HG02981 (cell line): ENCODE results near the gene BRSK1.
"Not testable (repeated sequence)": the region's sequence is repeated elsewhere in the genome, so short reads cannot be mapped to it uniquely, and the experiment has no call there.

Experiments used
- ATAC-seq: cut with Tn5 transposase; IDR thresholded peaks from one replicate; pipeline ENCODE4 v1.9.1; 2021; ENCODE audit warnings: mild to moderate bottlenecking, moderate library complexity; ENCODE audit not compliant: unreplicated experiment

Gene BRSK1

DNA sequence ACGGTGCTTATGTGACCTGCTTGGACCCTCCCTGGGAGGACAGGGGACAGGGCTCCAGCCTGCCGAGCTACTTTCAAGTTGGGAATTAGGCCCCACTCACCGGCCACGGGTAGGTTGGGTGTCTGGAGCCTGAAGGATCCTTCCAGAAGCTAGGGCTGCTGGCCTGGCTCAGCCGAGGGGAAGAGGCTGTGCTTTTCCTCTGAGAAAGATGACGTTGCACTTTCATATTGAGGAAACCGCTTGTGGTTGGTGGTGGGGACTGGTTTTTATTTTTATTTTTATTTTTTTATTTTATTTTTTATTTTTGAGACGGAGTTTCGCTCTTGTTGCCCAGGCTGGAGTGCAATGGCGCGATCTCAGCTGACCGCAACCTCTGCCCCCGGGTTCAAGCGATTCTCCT, 41.4 kb downstream of the BRSK1 start, which contains the start of gene TMEM150B:
Gene TMEM150B, minus strand, starts transcription at position 170 of the 400 bp plus-strand sequence. CDS start 4,305 bp downstream, outside the sequence.
- no peak for ATAC-seq

DNA sequence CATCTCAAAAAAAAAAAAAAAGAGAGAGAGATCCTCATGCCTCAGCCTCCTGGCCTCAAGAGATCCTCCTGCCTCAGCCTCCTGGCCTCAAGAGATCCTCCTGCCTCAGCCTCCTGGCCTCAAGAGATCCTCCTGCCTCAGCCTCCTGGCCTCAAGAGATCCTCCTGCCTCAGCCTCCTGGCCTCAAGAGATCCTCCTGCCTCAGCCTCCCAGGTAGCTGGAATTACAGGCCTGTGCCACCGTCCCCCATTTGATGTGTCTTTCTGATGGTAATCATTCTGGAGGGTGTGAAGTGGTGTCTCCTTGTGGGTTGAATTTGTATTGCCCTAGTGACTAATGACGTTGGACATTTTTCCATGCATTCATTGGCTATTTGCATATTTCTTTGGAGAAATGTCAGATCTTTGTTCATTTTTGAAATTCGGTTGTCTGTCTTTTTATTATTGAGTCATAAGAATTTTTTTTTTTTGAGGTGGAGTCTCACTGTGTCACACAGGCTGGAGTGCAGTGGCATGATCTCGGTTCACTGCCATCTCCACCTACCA, 45.0 kb downstream of the BRSK1 start:
- ATAC-seq: not testable (repeated sequence)

DNA sequence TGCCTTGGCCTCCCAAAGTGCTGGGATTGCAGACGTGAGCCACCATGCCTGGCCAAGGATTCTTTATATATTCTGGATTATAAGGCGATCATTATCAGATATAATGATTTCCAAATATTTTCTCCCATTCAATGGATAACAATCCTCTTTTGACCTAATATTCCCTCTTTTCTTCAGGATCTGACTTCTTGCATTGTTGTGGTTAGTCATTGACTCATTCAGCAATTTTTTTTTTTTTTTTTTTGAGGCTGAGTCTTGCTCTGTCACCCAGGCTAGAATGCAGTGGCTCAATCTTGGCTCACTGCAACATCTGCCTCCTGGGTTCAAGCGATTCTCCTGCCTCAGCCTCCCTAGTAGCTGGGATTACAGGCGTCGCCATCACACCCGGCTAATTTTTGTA, 46.0 kb downstream of the BRSK1 start:
- not testable (repeated sequence) for ATAC-seq

DNA sequence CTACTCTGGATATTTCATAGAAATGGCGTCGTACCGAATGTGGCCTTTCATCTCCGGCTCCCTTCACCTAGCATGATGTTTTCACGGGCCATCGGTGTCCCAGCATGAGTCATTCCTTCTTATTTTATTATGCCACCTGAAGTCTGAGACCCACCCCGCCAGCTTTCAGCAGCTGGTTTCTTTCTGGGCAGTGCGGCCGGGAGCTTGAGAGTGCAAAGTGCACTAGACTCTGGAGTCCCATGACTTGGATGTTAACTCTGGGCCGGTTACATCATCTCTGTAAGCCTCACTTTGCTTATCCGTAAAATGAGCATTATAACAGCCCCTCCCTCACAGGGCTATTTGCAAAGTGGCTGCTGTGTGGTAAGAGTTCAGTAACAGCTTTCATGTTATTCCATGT, 50.1 kb downstream of the BRSK1 start:
- ATAC-seq: no peak

DNA sequence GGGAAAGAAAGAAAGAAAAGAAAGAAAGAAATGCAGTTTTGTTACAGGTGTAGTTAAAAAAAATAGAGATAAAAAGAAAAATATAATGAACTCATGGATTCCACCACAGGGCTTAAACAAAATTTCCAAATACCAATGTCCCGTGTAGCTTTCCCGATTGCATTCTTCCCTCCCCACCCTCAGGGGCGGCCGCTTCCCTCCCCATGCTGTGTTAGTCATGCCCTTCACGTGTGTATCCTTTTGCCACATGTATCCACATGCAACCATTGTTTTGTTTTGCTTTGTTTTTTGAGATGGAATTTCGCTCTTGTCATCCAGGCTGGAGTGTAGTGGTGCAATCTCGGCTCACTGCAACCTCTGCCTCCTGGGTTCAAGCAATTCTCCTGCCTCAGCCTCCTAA, 52.3 kb downstream of the BRSK1 start:
- ATAC-seq: no peak

- ATAC-seq: peak; percentile 76
Measured at GRCh38 chr19:55339105-55339888, 55.5 kb downstream of the BRSK1 start, which contains the start of gene KMT5C. TSS of gene KMT5C (plus strand) at chr19:55339876. CDS start at chr19:55341937, 2,061 bp downstream.

- no peak for ATAC-seq
Measured at GRCh38 chr19:55339889-55340783, 56.3 kb downstream of the BRSK1 start.

DNA sequence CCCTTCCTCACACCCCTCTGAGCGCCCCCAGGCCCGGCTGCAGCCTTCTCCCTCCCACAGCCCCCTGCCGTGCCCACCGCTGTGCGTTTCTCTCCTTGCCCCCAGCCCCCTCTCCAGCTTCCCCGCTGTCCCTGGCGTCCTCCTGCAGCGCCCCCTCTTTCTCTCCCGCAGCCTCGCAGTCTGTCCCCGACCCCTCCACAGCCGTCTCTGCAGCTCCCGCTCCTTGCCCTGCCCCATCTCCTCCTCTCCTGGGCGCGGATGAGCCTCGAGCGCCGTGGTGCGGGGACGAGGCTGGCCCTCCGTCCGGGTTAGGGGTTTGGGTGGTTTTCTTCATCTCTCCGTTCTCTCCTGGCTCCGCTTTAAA, 57.0 kb downstream of the BRSK1 start:
- no peak for ATAC-seq

DNA sequence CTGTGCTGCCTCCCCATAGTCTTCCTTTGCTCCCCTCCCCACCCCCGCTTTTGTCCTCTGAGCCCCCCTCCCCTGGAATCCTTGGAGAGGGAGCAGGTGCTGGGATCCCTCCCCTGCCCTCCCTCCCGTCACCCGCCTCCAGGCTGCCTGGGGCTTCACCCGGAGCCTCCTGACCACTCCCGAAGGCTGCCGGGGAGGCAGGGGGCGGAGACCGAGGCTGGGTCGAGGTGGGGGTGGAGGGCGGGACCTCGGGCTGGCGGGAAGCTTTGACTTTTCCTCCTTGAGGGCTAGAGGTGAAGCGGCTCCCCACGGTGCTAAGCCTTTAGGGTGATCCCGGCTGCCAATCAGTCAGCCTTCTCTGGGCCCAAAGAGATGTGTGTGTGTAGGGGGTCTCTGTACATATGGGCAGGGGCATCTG, 57.4 kb downstream of the BRSK1 start:
- ATAC-seq: no peak

GRCh38 chr19:55341595-55342531, 58.1 kb downstream of the BRSK1 start:
- ATAC-seq: no peak

DNA sequence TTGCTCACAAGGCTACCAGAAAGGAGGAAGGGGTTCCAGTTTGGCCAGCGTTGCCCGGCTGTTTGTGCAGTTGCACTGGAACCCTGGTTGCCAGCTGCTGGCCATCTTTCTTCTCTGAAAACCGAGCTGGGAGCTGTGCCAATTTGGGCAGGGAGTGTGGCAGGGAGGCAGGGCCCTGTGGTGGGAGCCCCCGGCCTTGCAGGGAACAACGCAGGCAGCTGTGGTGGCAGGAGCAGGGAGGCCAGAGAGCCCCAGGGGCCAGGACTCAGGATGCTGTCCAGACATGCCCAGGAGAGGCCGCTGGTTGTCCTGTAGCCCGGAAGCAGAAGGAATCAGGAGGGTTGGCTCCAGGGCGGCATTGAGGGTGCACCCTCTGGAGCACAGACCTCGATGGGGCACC, 60.6 kb downstream of the BRSK1 start:
- no peak for ATAC-seq

DNA sequence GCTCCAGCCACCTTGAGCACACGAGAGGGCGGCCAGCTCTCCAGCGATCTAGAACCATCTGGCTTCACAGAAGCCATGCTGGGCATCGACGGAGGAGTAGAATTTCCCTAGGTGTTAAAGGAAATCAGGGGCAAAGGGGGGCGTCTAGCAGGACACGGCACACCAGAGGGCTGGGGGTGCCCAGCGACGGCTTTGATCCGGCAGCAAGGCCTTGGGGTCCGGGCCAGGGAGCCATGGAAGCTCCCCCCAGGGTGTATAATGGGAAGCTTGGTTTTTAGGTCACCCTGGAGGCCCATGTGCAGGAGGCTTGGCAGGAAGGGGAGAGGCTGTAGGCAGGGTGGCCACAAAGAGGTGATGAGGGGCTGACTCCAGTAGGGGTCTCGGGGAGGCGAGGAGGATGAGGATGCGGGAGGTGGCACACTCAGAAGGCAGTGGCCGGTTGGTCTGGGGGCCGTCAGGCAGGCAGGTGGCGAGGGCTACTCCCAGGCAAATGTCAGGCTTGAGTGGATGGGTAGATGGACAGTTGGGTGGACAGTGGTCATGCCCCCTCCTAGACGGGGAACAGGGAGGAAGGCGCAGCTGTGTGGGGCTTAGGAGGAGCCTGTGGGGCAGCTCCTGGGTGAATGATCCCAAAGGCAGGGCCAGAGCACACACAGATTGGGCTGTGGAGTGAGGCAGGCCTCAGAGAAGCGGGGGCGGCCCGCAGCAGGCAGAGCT, 61.5 kb downstream of the BRSK1 start:
- no peak for ATAC-seq

DNA sequence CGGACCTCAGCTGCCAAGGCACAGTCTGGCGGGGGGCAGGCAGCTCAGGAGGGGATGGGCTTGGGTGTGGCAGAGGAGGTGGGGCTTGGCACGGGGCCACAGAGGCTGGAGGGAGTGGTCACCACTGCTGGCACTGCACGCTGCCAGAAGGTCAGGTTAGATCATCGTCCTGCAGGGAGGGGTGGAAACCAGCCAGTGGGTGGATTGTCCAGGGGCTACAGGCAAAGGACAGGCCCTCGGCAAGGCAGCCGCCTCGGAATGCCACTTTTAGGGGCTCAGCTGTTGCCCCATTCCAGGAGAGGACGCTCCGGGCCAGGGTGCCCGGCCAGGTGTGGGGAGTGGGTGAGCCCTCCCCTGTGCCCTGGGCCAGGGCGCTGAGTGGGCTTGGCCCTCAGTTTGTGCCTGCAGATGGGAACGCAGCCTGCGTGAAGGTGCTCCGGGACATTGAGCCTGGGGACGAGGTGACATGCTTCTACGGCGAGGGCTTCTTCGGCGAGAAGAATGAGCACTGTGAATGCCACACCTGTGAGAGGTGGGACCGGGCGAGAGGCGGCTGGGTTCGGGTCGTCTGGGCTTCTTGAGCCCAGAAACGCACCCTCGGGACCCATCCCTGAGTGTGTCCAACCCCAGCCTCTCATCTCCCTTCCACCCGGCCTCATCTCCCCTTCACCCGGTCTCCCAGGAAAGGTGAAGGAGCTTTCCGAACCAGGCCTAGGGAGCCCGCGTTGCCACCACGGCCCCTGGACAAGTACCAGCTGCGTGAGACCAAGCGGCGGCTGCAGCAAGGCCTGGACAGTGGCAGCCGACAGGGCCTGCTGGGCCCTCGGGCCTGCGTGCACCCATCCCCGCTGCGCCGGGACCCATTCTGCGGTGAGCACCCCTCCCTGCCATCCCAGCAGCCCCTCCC, 62.3 kb downstream of the BRSK1 start:
- no peak for ATAC-seq

DNA sequence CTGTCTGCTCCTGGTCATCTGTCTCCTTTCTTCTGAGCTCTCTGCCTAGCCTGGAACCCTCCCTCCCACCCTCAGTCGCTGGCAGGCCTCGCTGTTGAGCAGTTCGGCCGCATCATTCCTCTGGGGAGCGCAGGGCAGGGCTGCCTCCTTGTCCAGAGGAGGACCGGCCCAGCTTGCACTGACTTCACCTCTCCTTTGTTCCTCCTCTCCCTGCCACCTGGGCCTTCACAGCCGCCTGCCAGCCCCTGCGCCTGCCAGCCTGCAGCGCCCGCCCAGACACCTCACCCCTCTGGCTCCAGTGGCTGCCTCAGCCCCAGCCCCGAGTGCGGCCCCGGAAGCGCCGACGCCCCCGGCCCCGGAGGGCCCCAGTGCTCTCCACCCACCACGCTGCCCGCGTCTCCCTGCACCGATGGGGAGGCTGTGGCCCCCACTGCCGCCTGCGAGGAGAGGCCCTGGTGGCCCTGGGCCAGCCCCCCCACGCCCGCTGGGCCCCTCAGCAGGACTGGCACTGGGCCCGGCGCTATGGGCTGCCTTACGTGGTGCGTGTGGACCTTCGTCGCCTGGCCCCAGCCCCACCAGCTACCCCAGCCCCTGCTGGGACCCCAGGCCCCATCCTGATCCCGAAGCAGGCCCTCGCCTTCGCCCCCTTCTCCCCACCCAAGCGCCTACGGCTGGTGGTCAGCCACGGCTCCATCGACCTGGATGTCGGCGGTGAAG, 63.1 kb downstream of the BRSK1 start:
- no peak for ATAC-seq

DNA sequence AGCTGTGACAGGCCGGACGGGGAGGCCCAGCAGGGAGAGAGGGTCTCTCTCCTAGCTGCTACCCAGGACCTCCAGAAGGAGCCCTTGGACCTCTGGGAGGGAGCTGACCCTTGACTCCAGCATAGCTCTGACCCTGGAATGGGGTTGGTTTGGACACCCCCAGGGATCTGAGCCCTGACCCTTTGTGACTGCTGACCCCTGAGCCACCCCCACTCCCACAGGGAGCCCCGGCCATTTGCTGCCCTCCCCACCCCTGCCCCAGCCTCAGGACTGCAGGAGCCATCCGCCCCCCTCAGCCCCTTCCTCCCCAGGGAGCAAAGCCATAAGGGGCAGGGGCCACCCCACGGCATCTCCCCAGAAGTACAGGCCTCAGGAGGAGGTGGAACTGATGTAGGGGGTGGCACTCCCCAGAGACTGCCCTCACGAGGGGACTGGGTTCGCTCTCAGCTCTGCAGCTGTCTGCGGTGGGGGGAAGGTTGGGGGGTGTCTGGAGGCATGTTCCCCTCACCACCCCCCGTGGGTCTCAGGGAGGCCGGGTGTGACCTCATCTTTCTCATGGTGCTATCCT, 63.7 kb downstream of the BRSK1 start:
- no peak for ATAC-seq

DNA sequence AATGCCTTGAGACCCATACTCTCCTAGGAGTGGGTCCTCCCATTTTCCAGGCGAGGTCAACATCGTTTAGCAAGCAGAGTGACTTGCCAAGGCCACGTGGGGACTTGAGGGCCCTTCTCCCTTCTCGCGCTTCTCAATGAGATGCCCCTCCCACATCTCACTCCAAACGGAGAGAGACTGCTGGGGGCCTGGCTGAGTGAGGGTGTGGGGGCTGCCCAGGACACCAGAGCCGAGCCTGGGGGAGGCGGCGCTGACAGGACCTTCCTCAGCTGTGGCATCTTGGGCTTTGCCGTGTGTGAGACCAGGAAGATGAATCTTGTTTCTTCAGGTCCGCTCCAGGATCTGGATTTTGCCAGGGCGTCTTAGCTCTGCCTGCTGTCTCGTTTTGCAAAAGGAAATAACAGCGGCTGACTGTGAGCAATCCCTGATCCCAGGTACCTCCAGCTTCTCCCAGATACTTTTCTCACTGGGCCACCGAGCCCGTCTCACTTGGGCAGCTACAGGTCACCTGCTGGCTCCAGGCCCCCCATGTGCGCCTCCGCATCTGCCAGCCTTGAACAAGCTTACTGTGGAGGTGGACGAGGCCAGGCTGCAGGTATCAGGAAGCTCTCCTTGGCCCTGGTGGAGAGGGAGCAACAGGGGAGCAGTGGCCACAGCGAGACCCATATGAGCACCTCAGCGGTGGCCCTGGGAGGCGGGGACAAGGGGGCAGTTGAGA, 64.7 kb downstream of the BRSK1 start:
- no peak for ATAC-seq
